Small intestine (tissue), 7 donors: ENCODE measurements around the gene SARDH. TPM values are rescaled to one million over a fixed set of nuclear protein-coding genes. Genes with fewer than 3 reads are reported as not detected.

ENCODE experiments used
- DNase-seq, 2 donors: peaks; one replicate each; pipeline versions ENCODE4 v3.0.0 to v3.0.0-alpha.2; 2013
- FAIRE-seq: peaks from 2 replicates; lab custom pipeline; 2012; peaks lifted over from hg19 to GRCh38; lab: Jason Lieb, UNC
- H3K27ac ChIP-seq, 3 donors: one replicate each; pipeline ENCODE4 v1.5.1; 2013; ENCODE audit warnings: low read length in 2 of 3, mild to moderate bottlenecking in 2 of 3, control low read depth in 1 of 3, inconsistent platforms in 1 of 3, low read depth in 1 of 3, moderate library complexity in 1 of 3
- H3K27me3 ChIP-seq, 3 donors: one replicate each; pipeline ENCODE4 v1.6.1; 2013; ENCODE audit warnings: low read length in 3 of 3, inconsistent platforms in 1 of 3; ENCODE audit not compliant: control insufficient read depth in 3 of 3, insufficient read depth in 3 of 3
- H3K36me3 ChIP-seq, 3 donors: one replicate each; pipeline ENCODE4 v1.6.1; 2013; ENCODE audit warnings: low read length in 3 of 3, inconsistent platforms in 1 of 3, low read depth in 1 of 3, mild to moderate bottlenecking in 1 of 3, moderate library complexity in 1 of 3; ENCODE audit not compliant: control insufficient read depth in 3 of 3, insufficient read depth in 2 of 3
- H3K4me1 ChIP-seq, 3 donors: one replicate each; pipeline ENCODE4 v1.6.1; 2013; ENCODE audit warnings: low read length in 2 of 3, inconsistent platforms in 1 of 3, low read depth in 1 of 3, mild to moderate bottlenecking in 1 of 3, moderate library complexity in 1 of 3; ENCODE audit not compliant: control insufficient read depth in 3 of 3, insufficient read depth in 2 of 3
- H3K4me3 ChIP-seq, 3 donors: one replicate each; pipeline ENCODE4 v1.5.1; 2013; ENCODE audit warnings: low read length in 3 of 3, control low read depth in 1 of 3, inconsistent platforms in 1 of 3, low read depth in 1 of 3, mild to moderate bottlenecking in 1 of 3, moderate library complexity in 1 of 3
- H3K9me3 ChIP-seq, 2 donors: one replicate each; pipeline ENCODE4 v1.6.1; 2013; ENCODE audit warnings: low read depth in 1 of 2, low read length in 1 of 2; ENCODE audit not compliant: control insufficient read depth in 2 of 2, insufficient read depth in 1 of 2
- WGBS, 3 donors: extraction: QIAGEN DNeasy Blood & Tissue Kit; methylation state at CpG; one replicate each; pipeline ENCODE4 v1.1.7; 2013; 5-methylcytosine and 5-hydroxymethylcytosine counted together
- polyA plus RNA-seq, 4 donors: library from polyadenylated mRNA; stranded (reverse) in 3 of 4; unstranded in 1 of 4; fragments of 200-250 nt in 3 of 4; fragments of 120-200 nt in 1 of 4; gene quantifications; one replicate each; pipeline versions ENCODE4 v1.2.1 to v1.2.3, GENCODE V29; 2013
- donor health status: healthy with polysubstance abuse.
- donor health status: control.
- donor health status: control.
- donor health status: Bipolar disorder and iron deficiency.
- donor health status: healthy.

Gene SARDH
- polyA plus RNA-seq, 4 donors = 0.51 to 2.6 (median 0.54) TPM; not detected in 1

GRCh38 chr9:133654736-133655657 is 83.2 kb downstream of the SARDH start:
- Histone ChIP-seq H3K4me3 (no peak overlapping the region), H3K9me3 (no peaks in the 10 kb centered on the region), H3K36me3 (no peaks in the 10 kb centered on the region), H3K4me1 (peaks cover 0 to 13% (median 0%) of the 10 kb centered on the region in 3 donors), H3K27me3 (peaks cover 0 to 37% (median 7%) of the 10 kb centered on the region in 3 donors), H3K27ac (no peak overlapping the region)
- DNase-seq (no peak), FAIRE-seq (no peak)
- WGBS, 3 donors = 60 to 63% (median 62%) methylated on average over 38 of the region's 38 CpGs

GRCh38 chr9:133653638-133654037 is 84.5 kb downstream of the SARDH start:
- Histone ChIP-seq H3K9me3 (no peaks in the 10 kb centered on the region), H3K27ac (no peak overlapping the region), H3K4me1 (peaks cover 0 to 4% (median 0%) of the 10 kb centered on the region in 3 donors), H3K4me3 (no peak overlapping the region), H3K27me3 (peaks cover 0 to 23% (median 4%) of the 10 kb centered on the region in 3 donors), H3K36me3 (no peaks in the 10 kb centered on the region)
- FAIRE-seq = no peak
- no peak for DNase-seq
- WGBS, 3 donors = 73 to 79% (median 76%) methylated on average over 9 of the region's 9 CpGs

- WGBS, 3 donors = 70 to 86% (median 81%) methylated on average over 12 of the region's 12 CpGs
- no peak overlapping the region for H3K27ac ChIP-seq
- H3K9me3 ChIP-seq = no peaks in the 10 kb centered on the region
- peaks cover 0 to 9% (median 0%) of the 10 kb centered on the region in 3 donors for H3K27me3 ChIP-seq
- FAIRE-seq = no peak
- no peaks in the 10 kb centered on the region for H3K4me1 ChIP-seq
- no peak for DNase-seq
- no peaks in the 10 kb centered on the region for H3K36me3 ChIP-seq
- H3K4me3 ChIP-seq = no peak overlapping the region
Measured at GRCh38 chr9:133650026-133650425, 88.1 kb downstream of the SARDH start.

- no peaks in the 10 kb centered on the region for H3K9me3 ChIP-seq
- 82 to 87% (median 82%) methylated on average over 7 of the region's 7 CpGs for WGBS, 3 donors
- H3K27ac ChIP-seq = no peak overlapping the region
- DNase-seq (no peak), FAIRE-seq (no peak)
- H3K4me3 ChIP-seq = no peak overlapping the region
- peaks cover 0 to 8% (median 0%) of the 10 kb centered on the region in 3 donors for H3K27me3 ChIP-seq
- H3K4me1 ChIP-seq = no peaks in the 10 kb centered on the region
- H3K36me3 ChIP-seq = no peaks in the 10 kb centered on the region
Measured at GRCh38 chr9:133649194-133649593, 89.0 kb downstream of the SARDH start.

- DNase-seq (no peak), FAIRE-seq (no peak)
- H3K4me1 ChIP-seq = no peaks in the 10 kb centered on the region
- no peak overlapping the region for H3K27ac ChIP-seq
- no peaks in the 10 kb centered on the region for H3K36me3 ChIP-seq
- peaks cover 0 to 8% (median 0%) of the 10 kb centered on the region in 3 donors for H3K27me3 ChIP-seq
- H3K9me3 ChIP-seq = no peaks in the 10 kb centered on the region
- WGBS, 3 donors = 83 to 86% (median 84%) methylated on average over 25 of the region's 25 CpGs
- H3K4me3 ChIP-seq = no peak overlapping the region
Measured at GRCh38 chr9:133647765-133648469, 90.2 kb downstream of the SARDH start.

- no peaks in the 10 kb centered on the region for H3K4me1 ChIP-seq
- no peaks in the 10 kb centered on the region for H3K9me3 ChIP-seq
- no peaks in the 10 kb centered on the region for H3K36me3 ChIP-seq
- H3K4me3 ChIP-seq = no peak overlapping the region
- FAIRE-seq (no peak), DNase-seq (no peak)
- 47 to 62% (median 48%) methylated on average over 7 of the region's 7 CpGs for WGBS, 3 donors
- no peak overlapping the region for H3K27ac ChIP-seq
- H3K27me3 ChIP-seq = peaks cover 0 to 8% (median 0%) of the 10 kb centered on the region in 3 donors
Measured at GRCh38 chr9:133647148-133647547, 91.0 kb downstream of the SARDH start.

- no peak for FAIRE-seq
- WGBS, 3 donors = 42 to 57% (median 45%) methylated on average over 10 of the region's 10 CpGs
Measured at GRCh38 chr9:133645021-133645765, 93.0 kb downstream of the SARDH start.

More at GRCh38 chr9:133645021-133645765, 93.0 kb downstream of the SARDH start:
- Histone ChIP-seq H3K9me3 (no peaks in the 10 kb centered on the region), H3K4me1 (no peaks in the 10 kb centered on the region), H3K4me3 (no peak overlapping the region), H3K36me3 (no peaks in the 10 kb centered on the region), H3K27ac (no peak overlapping the region), H3K27me3 (peaks cover 0 to 8% (median 0%) of the 10 kb centered on the region in 3 donors)
- no peak for DNase-seq
